ENCODE measurements around the gene PPM1E.

DNA sequence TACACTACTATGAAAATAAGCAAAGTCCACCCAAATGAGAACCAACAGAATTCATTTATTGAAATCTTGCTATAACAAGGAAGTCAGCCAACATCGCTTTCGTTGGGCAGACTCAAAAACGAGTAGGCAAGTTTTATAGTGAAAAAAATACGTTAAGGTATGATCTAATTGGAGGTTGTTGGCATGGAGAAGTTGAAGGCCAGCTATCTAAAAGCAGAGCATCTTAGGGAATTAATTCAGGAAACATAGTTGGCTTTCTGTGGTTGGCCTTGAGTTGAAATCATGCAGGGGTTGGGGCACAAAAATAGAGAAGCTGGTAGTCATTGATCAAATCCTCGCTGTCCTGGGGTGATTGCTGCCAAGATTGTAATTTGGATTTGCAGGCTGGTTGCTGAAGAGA is 118.3 kb downstream of the PPM1E start:
- TF ChIP-seq POLR2A (IDR thresholded peaks at IDR 0.05; ENCODE audit: low read depth), result no peak
- TF ChIP-seq, protein P1, sequence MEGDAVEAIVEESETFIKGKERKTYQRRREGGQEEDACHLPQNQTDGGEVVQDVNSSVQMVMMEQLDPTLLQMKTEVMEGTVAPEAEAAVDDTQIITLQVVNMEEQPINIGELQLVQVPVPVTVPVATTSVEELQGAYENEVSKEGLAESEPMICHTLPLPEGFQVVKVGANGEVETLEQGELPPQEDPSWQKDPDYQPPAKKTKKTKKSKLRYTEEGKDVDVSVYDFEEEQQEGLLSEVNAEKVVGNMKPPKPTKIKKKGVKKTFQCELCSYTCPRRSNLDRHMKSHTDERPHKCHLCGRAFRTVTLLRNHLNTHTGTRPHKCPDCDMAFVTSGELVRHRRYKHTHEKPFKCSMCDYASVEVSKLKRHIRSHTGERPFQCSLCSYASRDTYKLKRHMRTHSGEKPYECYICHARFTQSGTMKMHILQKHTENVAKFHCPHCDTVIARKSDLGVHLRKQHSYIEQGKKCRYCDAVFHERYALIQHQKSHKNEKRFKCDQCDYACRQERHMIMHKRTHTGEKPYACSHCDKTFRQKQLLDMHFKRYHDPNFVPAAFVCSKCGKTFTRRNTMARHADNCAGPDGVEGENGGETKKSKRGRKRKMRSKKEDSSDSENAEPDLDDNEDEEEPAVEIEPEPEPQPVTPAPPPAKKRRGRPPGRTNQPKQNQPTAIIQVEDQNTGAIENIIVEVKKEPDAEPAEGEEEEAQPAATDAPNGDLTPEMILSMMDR (IDR thresholded peaks at IDR 0.05), result no peak

Measured in esophagus muscularis mucosa (tissue), 3 donors.